ENCODE data around the gene C1orf167. TPM values are rescaled to one million over a fixed set of nuclear protein-coding genes. Genes with fewer than 3 reads are reported as not detected.

The C1orf167 gene
- polyA plus RNA-seq, 1 experiment, result 0.11 TPM

DNA sequence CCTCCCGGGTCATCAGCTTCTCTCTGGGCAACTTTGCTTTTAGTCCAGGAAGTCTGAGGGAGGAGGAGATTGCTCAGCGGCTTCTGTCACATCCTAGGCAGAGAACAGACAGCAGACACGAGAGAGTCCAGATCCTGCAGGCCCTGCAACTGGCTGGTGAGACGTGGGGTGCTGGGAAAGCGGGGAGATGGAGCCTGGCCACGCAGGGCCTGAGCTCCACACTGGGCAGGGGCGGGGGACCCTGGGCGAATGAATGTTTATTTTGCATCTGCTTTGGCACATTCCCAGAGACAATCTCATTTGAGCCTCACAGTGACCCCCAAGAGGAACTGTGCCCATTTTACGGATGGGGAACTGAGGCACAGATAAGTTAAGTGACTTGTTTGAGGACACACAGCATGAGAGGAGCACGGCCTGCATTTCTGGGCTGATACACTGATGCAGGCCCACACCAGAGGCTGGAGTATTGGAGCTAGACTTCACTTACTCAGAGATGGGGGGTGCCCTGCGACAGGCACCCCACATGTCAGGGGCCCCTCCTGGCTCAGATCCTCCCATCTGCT is 9.6 kb downstream of the C1orf167 start:
- TF ChIP-seq CTCF (IDR thresholded peaks at IDR 0.05; ENCODE audit: low read depth, low read length), result no peak
- DNase-seq (ENCODE audit: low read depth, low spot score), result no peak
- H3K4me3 ChIP-seq (ENCODE audit: low read depth, low read length), result no peak overlapping the region
- H3K27me3 ChIP-seq (ENCODE audit: control insufficient read depth, insufficient read depth, low read length), result peaks cover 11% of the 10 kb centered on the region
- CTCF ChIA-PET, result interaction anchor here (2.0 kb wide), 1 partner anchor 14 kb away, joined by 10 read pairs; no protein-coding TSS in a partner anchor
- H3K9me3 ChIP-seq (ENCODE audit: control insufficient read depth, insufficient read depth, low read length), result no peaks in the 10 kb centered on the region
- POLR2A ChIA-PET, result no interaction called here
- H3K27ac ChIP-seq (ENCODE audit: low read depth, low read length), result no peak overlapping the region

DNA sequence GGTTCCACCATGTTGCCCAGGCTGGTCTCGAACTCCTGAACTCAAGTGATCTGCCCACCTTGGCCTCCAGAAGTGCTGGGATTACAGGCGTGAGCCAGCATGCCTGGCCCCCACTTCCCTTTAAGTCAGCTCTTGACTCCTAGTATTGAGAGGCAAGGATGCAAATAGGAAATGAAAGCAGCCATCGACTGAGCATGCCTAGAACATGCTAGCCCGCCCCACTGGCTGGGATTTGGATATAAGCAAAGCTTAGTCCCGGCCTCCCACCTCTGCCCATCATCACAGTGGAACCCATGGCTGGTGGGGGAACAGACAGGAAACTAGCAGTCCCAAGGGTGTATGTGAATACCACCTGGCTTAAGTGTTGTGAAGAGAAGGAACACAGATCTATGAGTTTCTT is 10.5 kb downstream of the C1orf167 start:
- no peak for DNase-seq (ENCODE audit: low read depth, low spot score)
- Histone ChIP-seq H3K9me3 (ENCODE audit: control insufficient read depth, insufficient read depth, low read length) (no peaks in the 10 kb centered on the region), H3K4me3 (ENCODE audit: low read depth, low read length) (no peak overlapping the region), H3K27ac (ENCODE audit: low read depth, low read length) (no peak overlapping the region), H3K27me3 (ENCODE audit: control insufficient read depth, insufficient read depth, low read length) (peaks cover 11% of the 10 kb centered on the region)
- POLR2A ChIA-PET, result no interaction called here
- no peak for TF ChIP-seq CTCF (IDR thresholded peaks at IDR 0.05; ENCODE audit: low read depth, low read length)
- CTCF ChIA-PET, result interaction anchor here (2.0 kb wide), 1 partner anchor 13 kb away, joined by 10 read pairs; no protein-coding TSS in a partner anchor

DNA sequence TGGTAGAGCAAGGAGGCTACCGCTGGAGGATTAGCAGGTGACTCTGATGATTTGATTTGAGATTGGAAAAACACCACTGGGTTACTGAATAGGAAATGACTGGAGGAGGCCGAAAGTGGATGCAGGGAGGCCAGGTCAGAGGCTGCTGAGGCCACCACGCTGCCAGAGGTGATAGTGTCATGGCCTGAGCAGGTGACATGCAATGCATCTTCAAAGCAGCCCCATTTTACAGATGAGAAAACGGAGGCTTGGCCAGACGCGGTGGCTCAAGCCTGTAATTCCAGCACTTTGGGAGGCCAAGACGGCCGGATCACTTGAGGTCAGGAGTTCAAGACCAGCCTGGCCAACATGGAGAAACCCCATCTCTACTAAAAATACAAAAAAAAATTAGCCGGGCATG is 12.8 kb downstream of the C1orf167 start:
- no peak overlapping the region for H3K4me3 ChIP-seq (ENCODE audit: low read depth, low read length)
- peaks cover 2% of the 10 kb centered on the region for H3K27me3 ChIP-seq (ENCODE audit: control insufficient read depth, insufficient read depth, low read length)
- no peak for TF ChIP-seq CTCF (IDR thresholded peaks at IDR 0.05; ENCODE audit: low read depth, low read length)
- CTCF ChIA-PET, result interaction anchor here (1.3 kb wide), 1 partner anchor 125 kb away, joined by 3 read pairs; no protein-coding TSS in a partner anchor
- POLR2A ChIA-PET, result no interaction called here
- no peak overlapping the region for H3K27ac ChIP-seq (ENCODE audit: low read depth, low read length)
- no peak for DNase-seq (ENCODE audit: low read depth, low spot score)
- peaks cover 2% of the 10 kb centered on the region; the same call in 1 of the 2 replicates for H3K9me3 ChIP-seq (ENCODE audit: control insufficient read depth, insufficient read depth, low read length)

- ChIA-PET CTCF (interaction anchor here (0.5 kb wide), 1 partner anchor 24 kb away, joined by 3 read pairs; no protein-coding TSS in a partner anchor), POLR2A (no interaction called here)
- DNase-seq (ENCODE audit: low read depth, low spot score), result no peak
- no peak overlapping the region for H3K27ac ChIP-seq (ENCODE audit: low read depth, low read length)
- H3K4me3 ChIP-seq (ENCODE audit: low read depth, low read length), result no peak overlapping the region
- TF ChIP-seq CTCF (IDR thresholded peaks at IDR 0.05; ENCODE audit: low read depth, low read length), result no peak
- peaks cover 4% of the 10 kb centered on the region; the same call in 1 of the 2 replicates for H3K9me3 ChIP-seq (ENCODE audit: control insufficient read depth, insufficient read depth, low read length)
- peaks cover 2% of the 10 kb centered on the region for H3K27me3 ChIP-seq (ENCODE audit: control insufficient read depth, insufficient read depth, low read length)
These were observed 15.8 kb downstream of the C1orf167 start for GRCh38 chr1:11777658-11778322.

- TF ChIP-seq CTCF (IDR thresholded peaks at IDR 0.05; ENCODE audit: low read depth, low read length), result no peak
- H3K9me3 ChIP-seq (ENCODE audit: control insufficient read depth, insufficient read depth, low read length), result peaks cover 4% of the 10 kb centered on the region; the same call in 1 of the 2 replicates
- H3K4me3 ChIP-seq (ENCODE audit: low read depth, low read length), result no peak overlapping the region
- no peak for DNase-seq (ENCODE audit: low read depth, low spot score)
- H3K27ac ChIP-seq (ENCODE audit: low read depth, low read length), result no peak overlapping the region
- ChIA-PET CTCF (no interaction called here), POLR2A (no interaction called here)
- H3K27me3 ChIP-seq (ENCODE audit: control insufficient read depth, insufficient read depth, low read length), result peaks cover 2% of the 10 kb centered on the region
These were observed 16.3 kb downstream of the C1orf167 start for GRCh38 chr1:11778336-11778735.
